Panc1 (cell line): Measurements from ENCODE around the gene MAML3. TPM values are rescaled to one million over a fixed set of nuclear protein-coding genes. Genes with fewer than 3 reads are reported as not detected.

Experiments used
- ATAC-seq: fragments of 200-7000 bp; cut with Tn5 transposase; 2 replicates; pipeline ENCODE4 v1.9.1; 2020; ENCODE audit warnings: mild to moderate bottlenecking, moderate library complexity
- BruUV-seq: library from RNA; stranded (reverse); fragments of 400-500 nt; replicated peaks from 2 replicates; lab custom pipeline; 2021; lab: Mats Ljungman, UMichigan
- CTCF ChIA-PET: fragments of 300-600 bp; sonication (Branson Sonifier 250); formaldehyde crosslinking; loops from one replicate; lab custom pipeline; 2022; ENCODE audit warnings: antibody characterized with exemption; lab: Charles Lee
- POLR2A ChIA-PET: fragments of 300-600 bp; sonication (Branson Sonifier 250); formaldehyde crosslinking; loops from one replicate; lab custom pipeline; 2022; ENCODE audit warnings: antibody characterized with exemption; lab: Charles Lee
- DNase-seq: peaks from one replicate; pipeline ENCODE4 v3.0.0-alpha.2; 2010; ENCODE audit warnings: low read depth, low spot score
- H3K27ac ChIP-seq: 2 replicates; pipeline ENCODE4 v1.5.1; 2011; ENCODE audit warnings: mild to moderate bottlenecking, low read length, inconsistent platforms
- H3K27me3 ChIP-seq: fragments of 200-500 bp; sonication (Bioruptor generic); 2 replicates; pipeline ENCODE4 v1.6.0; 2014; ENCODE audit warnings: low read length, inconsistent platforms; ENCODE audit not compliant: control insufficient read depth, insufficient read depth
- H3K36me3 ChIP-seq: fragments of 200-500 bp; sonication (Bioruptor generic); 2 replicates; pipeline ENCODE4 v1.5.1; 2014; ENCODE audit warnings: inconsistent platforms, mild to moderate bottlenecking, low read length, moderate library complexity; ENCODE audit not compliant: control insufficient read depth, insufficient read depth
- H3K4me1 ChIP-seq: 2 replicates; pipeline ENCODE4 v1.5.1; 2011; ENCODE audit warnings: inconsistent platforms, mild to moderate bottlenecking, low read length, moderate library complexity; ENCODE audit not compliant: control insufficient read depth, insufficient read depth
- H3K4me3 ChIP-seq, 2 experiments: 2 replicates each; pipeline ENCODE4 v1.5.1; 2011 to 2012; ENCODE audit warnings: low read depth in 2 of 2, low read length in 2 of 2, mild to moderate bottlenecking in 2 of 2, inconsistent platforms in 1 of 2, moderate library complexity in 1 of 2
- H3K9me3 ChIP-seq: fragments of 200-500 bp; sonication (Bioruptor generic); 2 replicates; pipeline ENCODE4 v1.5.1; 2014; ENCODE audit warnings: low read depth, mild to moderate bottlenecking, inconsistent platforms, low read length, moderate library complexity; ENCODE audit not compliant: control insufficient read depth, insufficient read depth
- POLR2AphosphoS5 ChIP-seq: IDR thresholded peaks from 2 replicates; pipeline ENCODE4 v1.6.1; 2012; ENCODE audit warnings: mild to moderate bottlenecking, low read depth, low read length, moderate library complexity
- REST ChIP-seq, 2 experiments: IDR thresholded peaks; 2 replicates each; pipeline ENCODE4 v1.6.1; 2011 to 2012; ENCODE audit warnings: low read depth in 2 of 2, control low read depth in 1 of 2, low read length in 1 of 2, mild to moderate bottlenecking in 1 of 2, moderate library complexity in 1 of 2; ENCODE audit not compliant: insufficient read depth in 1 of 2
- SIN3A ChIP-seq: IDR thresholded peaks from 2 replicates; pipeline ENCODE4 v1.6.1; 2012; ENCODE audit warnings: low read depth, mild to moderate bottlenecking, low read length, moderate library complexity, borderline replicate concordance; ENCODE audit not compliant: insufficient read depth
- TCF7L2 ChIP-seq: IDR thresholded peaks from 2 replicates; pipeline ENCODE4 v1.6.1; 2011; ENCODE audit warnings: mild to moderate bottlenecking, low read depth, low read length, inconsistent platforms
- in situ Hi-C: cut with HindIII; loops from 2 replicates; pipeline ENCODE4 v1.10.0; 2016; ENCODE audit warnings: low sequenced_read_pairs, low pct_unique_long_range_greater_than_20kb
- intact Hi-C: fragments of 100-400 bp; cut with micrococcal nuclease; formaldehyde crosslinking; loops from one replicate; pipeline ENCODE4 v1.10.0; 2022; ENCODE audit not compliant: unreplicated experiment
- total RNA-seq: library from RNA; stranded (reverse); gene quantifications from one replicate; pipeline ENCODE4 v1.2.1, GENCODE V29; 2021; ENCODE audit not compliant: unreplicated experiment
- TF ChIP-seq, protein P1 (sequence below): fragments of 450-650 bp; IDR thresholded peaks from 2 replicates; pipeline ENCODE4 v1.5.1; 2017; ENCODE audit warnings: mild to moderate bottlenecking

The MAML3 gene
- total RNA-seq, 1 experiment from 2014 or later, result 7.7 TPM

- no peak overlapping the region for H3K27ac ChIP-seq
- ATAC-seq (no peak), DNase-seq (no peak)
- peaks cover 6% of the 10 kb centered on the region for H3K4me1 ChIP-seq
- H3K27me3 ChIP-seq, result no peaks in the 10 kb centered on the region
- in situ Hi-C loops (no loop called here), intact Hi-C loops (no loop called here)
- H3K4me3 ChIP-seq, result no peak overlapping the region
- no peaks in the 10 kb centered on the region for H3K9me3 ChIP-seq
- ChIA-PET CTCF (no interaction called here), POLR2A (no interaction called here)
- no peak for TF ChIP-seq SIN3A
- no peaks in the 10 kb centered on the region for H3K36me3 ChIP-seq
- no TSS peak for BruUV-seq
Measured at GRCh38 chr4:139907001-139907809, 246.8 kb downstream of the MAML3 start.

GRCh38 chr4:139905489-139905888, 248.5 kb downstream of the MAML3 start:
- DNase-seq (no peak), ATAC-seq (no peak)
- no TSS peak for BruUV-seq
- Histone ChIP-seq H3K27me3 (no peaks in the 10 kb centered on the region), H3K4me3 (no peak overlapping the region), H3K36me3 (no peaks in the 10 kb centered on the region), H3K9me3 (no peaks in the 10 kb centered on the region), H3K4me1 (peaks cover 18% of the 10 kb centered on the region), H3K27ac (no peak overlapping the region)
- intact Hi-C loops, result no loop called here
- ChIA-PET POLR2A (no interaction called here), CTCF (no interaction called here)
- in situ Hi-C loops, result no loop called here
- TF ChIP-seq, protein P1, sequence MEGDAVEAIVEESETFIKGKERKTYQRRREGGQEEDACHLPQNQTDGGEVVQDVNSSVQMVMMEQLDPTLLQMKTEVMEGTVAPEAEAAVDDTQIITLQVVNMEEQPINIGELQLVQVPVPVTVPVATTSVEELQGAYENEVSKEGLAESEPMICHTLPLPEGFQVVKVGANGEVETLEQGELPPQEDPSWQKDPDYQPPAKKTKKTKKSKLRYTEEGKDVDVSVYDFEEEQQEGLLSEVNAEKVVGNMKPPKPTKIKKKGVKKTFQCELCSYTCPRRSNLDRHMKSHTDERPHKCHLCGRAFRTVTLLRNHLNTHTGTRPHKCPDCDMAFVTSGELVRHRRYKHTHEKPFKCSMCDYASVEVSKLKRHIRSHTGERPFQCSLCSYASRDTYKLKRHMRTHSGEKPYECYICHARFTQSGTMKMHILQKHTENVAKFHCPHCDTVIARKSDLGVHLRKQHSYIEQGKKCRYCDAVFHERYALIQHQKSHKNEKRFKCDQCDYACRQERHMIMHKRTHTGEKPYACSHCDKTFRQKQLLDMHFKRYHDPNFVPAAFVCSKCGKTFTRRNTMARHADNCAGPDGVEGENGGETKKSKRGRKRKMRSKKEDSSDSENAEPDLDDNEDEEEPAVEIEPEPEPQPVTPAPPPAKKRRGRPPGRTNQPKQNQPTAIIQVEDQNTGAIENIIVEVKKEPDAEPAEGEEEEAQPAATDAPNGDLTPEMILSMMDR, result no peak
- TF ChIP-seq REST (IDR thresholded peaks at IDR 0.05; ENCODE audit: insufficient read depth in 1 of 2, low read depth in 2 of 2, low read length in 1 of 2) (no peak), POLR2AphosphoS5 (no peak), SIN3A (no peak), TCF7L2 (no peak)

- H3K9me3 ChIP-seq, result no peaks in the 10 kb centered on the region
- H3K36me3 ChIP-seq, result no peaks in the 10 kb centered on the region
- DNase-seq, result no peak
- H3K4me3 ChIP-seq, result no peak overlapping the region
- no peaks in the 10 kb centered on the region for H3K27me3 ChIP-seq
- CTCF ChIA-PET, result no interaction called here
- intact Hi-C loops, result no loop called here
- no TSS peak for BruUV-seq
- TF ChIP-seq SIN3A, result no peak
- in situ Hi-C loops, result no loop called here
- peaks cover 18% of the 10 kb centered on the region for H3K4me1 ChIP-seq
- H3K27ac ChIP-seq, result no peak overlapping the region
- ATAC-seq, result no peak
- POLR2A ChIA-PET, result no interaction called here
Measured at GRCh38 chr4:139904406-139904805, 249.6 kb downstream of the MAML3 start.
